Measurements from ENCODE around the gene RALGAPA1. TPM values are rescaled to one million over a fixed set of nuclear protein-coding genes. Genes with fewer than 3 reads are reported as not detected.
"Not testable (repeated sequence)": the region's sequence is repeated elsewhere in the genome, so short reads cannot be mapped to it uniquely, and the experiment has no call there.

RALGAPA1 gene
- total and polyA plus RNA-seq, 2 experiments from 2014 or later: 19.2 to 41.6 TPM

DNA sequence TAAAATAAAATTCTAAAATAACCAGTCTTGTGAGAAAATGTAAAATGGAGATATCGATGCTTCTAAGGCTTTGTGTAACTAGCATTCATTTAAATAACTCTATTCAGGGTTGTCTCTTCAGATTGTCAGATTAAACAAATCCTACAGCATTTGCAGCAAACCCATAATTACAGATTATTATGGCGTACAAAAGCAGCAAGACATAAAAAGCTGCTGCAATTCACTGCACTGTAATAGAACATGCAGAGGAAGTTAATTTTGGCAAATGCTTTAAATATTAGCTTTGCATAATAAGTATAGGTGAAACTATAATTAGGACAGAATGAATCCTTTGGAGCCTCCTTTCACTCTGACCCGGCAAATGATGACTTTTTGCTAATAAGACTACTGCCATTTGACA is 176.8 kb downstream of the RALGAPA1 start:
- Histone ChIP-seq H4K20me1 (ENCODE audit: insufficient read depth, poor library complexity, severe bottlenecking) (no peaks in the 10 kb centered on the region), H3K4me2 (no peak overlapping the region), H3K27ac (no peak overlapping the region), H3K79me2 (no peaks in the 10 kb centered on the region), H3K27me3 (no peaks in the 10 kb centered on the region), H3K9me3 (ENCODE audit: low read depth) (no peaks in the 10 kb centered on the region), H2AFZ (no peak overlapping the region), H3K4me3 (no peak overlapping the region), H3K4me1 (ENCODE audit: insufficient read depth) (no peaks in the 10 kb centered on the region), H3K36me3 (replicated peaks; ENCODE audit: insufficient read depth, low read depth) (no peaks in the 10 kb centered on the region), H3K9me2 (replicated peaks; ENCODE audit: insufficient read depth) (no peaks in the 10 kb centered on the region)
- no peak for DNase-seq (ENCODE audit: low spot score)
- WGBS (ENCODE audit: low lambda C conversion rate, missing lambda C conversion rate): 97% methylated on average over 3 of the region's 3 CpGs
- no peak for TF ChIP-seq EZH2phosphoT487 (IDR thresholded peaks at IDR 0.05; ENCODE audit: low read depth, severe bottlenecking, unreplicated experiment)
- no peak for TF ChIP-seq EZH2 (IDR thresholded peaks at IDR 0.05; ENCODE audit: borderline replicate concordance)
- TF ChIP-seq, protein P1, sequence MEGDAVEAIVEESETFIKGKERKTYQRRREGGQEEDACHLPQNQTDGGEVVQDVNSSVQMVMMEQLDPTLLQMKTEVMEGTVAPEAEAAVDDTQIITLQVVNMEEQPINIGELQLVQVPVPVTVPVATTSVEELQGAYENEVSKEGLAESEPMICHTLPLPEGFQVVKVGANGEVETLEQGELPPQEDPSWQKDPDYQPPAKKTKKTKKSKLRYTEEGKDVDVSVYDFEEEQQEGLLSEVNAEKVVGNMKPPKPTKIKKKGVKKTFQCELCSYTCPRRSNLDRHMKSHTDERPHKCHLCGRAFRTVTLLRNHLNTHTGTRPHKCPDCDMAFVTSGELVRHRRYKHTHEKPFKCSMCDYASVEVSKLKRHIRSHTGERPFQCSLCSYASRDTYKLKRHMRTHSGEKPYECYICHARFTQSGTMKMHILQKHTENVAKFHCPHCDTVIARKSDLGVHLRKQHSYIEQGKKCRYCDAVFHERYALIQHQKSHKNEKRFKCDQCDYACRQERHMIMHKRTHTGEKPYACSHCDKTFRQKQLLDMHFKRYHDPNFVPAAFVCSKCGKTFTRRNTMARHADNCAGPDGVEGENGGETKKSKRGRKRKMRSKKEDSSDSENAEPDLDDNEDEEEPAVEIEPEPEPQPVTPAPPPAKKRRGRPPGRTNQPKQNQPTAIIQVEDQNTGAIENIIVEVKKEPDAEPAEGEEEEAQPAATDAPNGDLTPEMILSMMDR (IDR thresholded peaks at IDR 0.05; ENCODE audit: poor library complexity): no peak

DNA sequence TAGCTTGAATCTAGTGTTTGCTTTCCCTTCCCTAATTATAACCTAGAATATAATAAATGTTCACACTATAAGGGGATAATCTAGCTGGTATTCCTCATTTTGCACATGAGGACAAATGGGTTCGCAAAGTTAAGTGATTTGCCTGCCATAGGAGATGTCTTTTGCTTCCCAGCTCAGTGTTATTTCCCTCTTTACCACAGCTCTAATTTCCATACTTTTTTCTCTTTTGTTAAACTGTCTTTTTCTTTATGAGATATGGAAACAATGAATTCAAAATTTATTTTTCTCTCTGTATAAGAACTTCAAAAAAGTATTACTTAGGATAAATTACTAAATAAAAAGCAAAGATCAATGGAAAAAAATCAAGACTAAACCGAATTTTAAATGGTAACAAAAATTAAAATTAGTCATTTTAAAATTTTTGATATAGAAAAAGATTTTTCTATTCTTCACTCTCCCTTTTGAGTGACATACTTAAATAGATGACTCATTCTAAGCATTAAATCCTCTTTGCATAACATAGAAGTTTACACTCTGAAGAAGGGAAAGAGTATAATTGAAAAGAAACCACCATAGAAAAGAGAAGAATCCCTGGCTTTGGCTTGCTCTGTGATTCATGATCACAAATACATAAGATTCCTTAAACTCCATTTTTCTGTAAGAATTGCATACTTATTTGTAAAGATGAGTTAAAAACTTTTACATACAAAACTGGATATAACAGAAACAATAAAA is 177.9 kb downstream of the RALGAPA1 start:
- Histone ChIP-seq H3K79me2 (no peaks in the 10 kb centered on the region), H3K9me3 (ENCODE audit: low read depth) (no peaks in the 10 kb centered on the region), H3K9me2 (replicated peaks; ENCODE audit: insufficient read depth) (no peaks in the 10 kb centered on the region), H4K20me1 (ENCODE audit: insufficient read depth, poor library complexity, severe bottlenecking) (no peaks in the 10 kb centered on the region), H3K27ac (no peak overlapping the region), H3K27me3 (no peaks in the 10 kb centered on the region), H3K4me2 (no peak overlapping the region), H3K4me1 (ENCODE audit: insufficient read depth) (no peaks in the 10 kb centered on the region), H3K36me3 (replicated peaks; ENCODE audit: insufficient read depth, low read depth) (no peaks in the 10 kb centered on the region), H2AFZ (no peak overlapping the region), H3K4me3 (no peak overlapping the region)
- WGBS (ENCODE audit: low lambda C conversion rate, missing lambda C conversion rate): 98% methylated on average over 2 of the region's 2 CpGs
- DNase-seq (ENCODE audit: low spot score): no peak
- no peak for TF ChIP-seq EZH2 (IDR thresholded peaks at IDR 0.05; ENCODE audit: borderline replicate concordance)
- no peak for TF ChIP-seq EZH2phosphoT487 (IDR thresholded peaks at IDR 0.05; ENCODE audit: low read depth, severe bottlenecking, unreplicated experiment)
- TF ChIP-seq, protein P1 (IDR thresholded peaks at IDR 0.05; ENCODE audit: poor library complexity): no peak

DNA sequence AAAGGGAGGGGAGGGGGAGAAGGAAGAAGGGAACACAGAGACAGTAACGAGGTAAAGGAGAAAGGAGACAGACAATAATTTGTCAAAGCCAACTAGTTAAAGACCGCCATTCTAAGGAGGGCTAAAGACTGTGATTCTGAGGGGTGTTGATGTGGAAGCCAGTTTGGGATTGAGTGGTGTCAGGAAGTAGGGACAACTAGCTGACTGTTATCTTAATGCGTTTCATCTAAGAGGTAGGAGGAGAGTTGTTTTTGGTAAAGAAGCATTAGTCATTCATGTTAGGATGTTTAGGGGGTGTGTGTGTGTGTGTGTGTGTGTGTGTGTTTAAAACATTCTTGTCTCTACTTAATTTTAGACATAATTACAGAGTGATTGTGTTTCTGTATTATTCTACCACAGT is 180.1 kb downstream of the RALGAPA1 start:
- H3K9me2 ChIP-seq (replicated peaks; ENCODE audit: insufficient read depth): no peaks in the 10 kb centered on the region
- H3K4me3 ChIP-seq: no peak overlapping the region
- no peaks in the 10 kb centered on the region for H3K79me2 ChIP-seq
- H2AFZ ChIP-seq: no peak overlapping the region
- no peaks in the 10 kb centered on the region for H4K20me1 ChIP-seq (ENCODE audit: insufficient read depth, poor library complexity, severe bottlenecking)
- H3K36me3 ChIP-seq (replicated peaks; ENCODE audit: insufficient read depth, low read depth): no peaks in the 10 kb centered on the region
- TF ChIP-seq EZH2 (IDR thresholded peaks at IDR 0.05; ENCODE audit: borderline replicate concordance) (no peak), EZH2phosphoT487 (IDR thresholded peaks at IDR 0.05; ENCODE audit: low read depth, severe bottlenecking, unreplicated experiment) (no peak)
- TF ChIP-seq, protein P1 (IDR thresholded peaks at IDR 0.05; ENCODE audit: poor library complexity): no peak
- H3K27me3 ChIP-seq: no peaks in the 10 kb centered on the region
- no peak overlapping the region for H3K27ac ChIP-seq
- no peaks in the 10 kb centered on the region for H3K9me3 ChIP-seq (ENCODE audit: low read depth)
- no peaks in the 10 kb centered on the region for H3K4me1 ChIP-seq (ENCODE audit: insufficient read depth)
- 66% methylated on average over 3 of the region's 3 CpGs for WGBS (ENCODE audit: low lambda C conversion rate, missing lambda C conversion rate)
- no peak overlapping the region for H3K4me2 ChIP-seq
- DNase-seq (ENCODE audit: low spot score): no peak

DNA sequence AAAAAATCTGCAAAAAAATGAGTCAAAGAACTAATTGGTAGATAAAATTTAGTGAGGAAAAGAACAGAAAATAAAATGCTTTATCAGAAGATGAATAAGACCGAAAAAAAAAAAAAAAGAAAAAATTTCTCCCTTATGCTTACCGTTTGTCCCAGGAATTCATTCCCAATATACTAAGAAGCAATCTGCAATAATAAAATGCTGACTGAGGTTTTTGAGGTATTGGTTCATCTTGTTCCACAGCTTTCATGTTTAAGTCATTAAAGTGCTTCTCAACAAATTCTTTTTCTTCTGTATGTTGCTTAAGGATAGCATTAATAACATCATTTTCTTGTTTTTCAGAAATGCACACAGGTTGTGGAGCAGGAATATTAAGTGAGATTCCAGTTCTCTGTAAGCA is 182.1 kb downstream of the RALGAPA1 start:
- not testable (repeated sequence) for H3K4me3 ChIP-seq; H3K79me2 ChIP-seq; H3K9me2 ChIP-seq (replicated peaks; ENCODE audit: insufficient read depth); H4K20me1 ChIP-seq (ENCODE audit: insufficient read depth, poor library complexity, severe bottlenecking); H2AFZ ChIP-seq; H3K4me1 ChIP-seq (ENCODE audit: insufficient read depth); H3K9me3 ChIP-seq (ENCODE audit: low read depth); H3K27me3 ChIP-seq; H3K36me3 ChIP-seq (replicated peaks; ENCODE audit: insufficient read depth, low read depth); H3K4me2 ChIP-seq; H3K27ac ChIP-seq; DNase-seq (ENCODE audit: low spot score)
- 86% methylated on average over 2 of the region's 2 CpGs for WGBS (ENCODE audit: low lambda C conversion rate, missing lambda C conversion rate)

DNA sequence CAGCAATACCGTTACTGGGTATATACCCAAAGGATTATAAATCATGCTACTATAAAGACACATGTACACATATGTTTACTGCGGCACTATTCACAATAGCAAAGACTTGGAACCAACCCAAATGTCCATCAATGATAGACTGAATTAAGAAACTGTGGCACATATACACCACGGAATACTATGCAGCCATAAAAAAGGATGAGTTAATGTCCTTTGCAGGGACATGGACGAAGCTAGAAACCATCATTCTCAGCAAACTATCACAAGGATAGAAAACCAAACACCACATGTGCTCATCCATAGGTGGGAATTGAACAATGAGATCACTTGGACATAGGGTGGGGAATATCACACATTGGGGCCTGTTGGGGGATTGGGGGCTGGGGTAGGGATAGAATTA is 187.1 kb downstream of the RALGAPA1 start:
- H3K27ac ChIP-seq; H3K9me3 ChIP-seq (ENCODE audit: low read depth); DNase-seq (ENCODE audit: low spot score); H3K9me2 ChIP-seq (replicated peaks; ENCODE audit: insufficient read depth); H3K4me2 ChIP-seq; H3K27me3 ChIP-seq; H4K20me1 ChIP-seq (ENCODE audit: insufficient read depth, poor library complexity, severe bottlenecking); H3K36me3 ChIP-seq (replicated peaks; ENCODE audit: insufficient read depth, low read depth); H3K4me1 ChIP-seq (ENCODE audit: insufficient read depth); H3K4me3 ChIP-seq; H2AFZ ChIP-seq; H3K79me2 ChIP-seq: not testable (repeated sequence)
- WGBS (ENCODE audit: low lambda C conversion rate, missing lambda C conversion rate): 100% methylated on average over 4 of the region's 4 CpGs

DNA sequence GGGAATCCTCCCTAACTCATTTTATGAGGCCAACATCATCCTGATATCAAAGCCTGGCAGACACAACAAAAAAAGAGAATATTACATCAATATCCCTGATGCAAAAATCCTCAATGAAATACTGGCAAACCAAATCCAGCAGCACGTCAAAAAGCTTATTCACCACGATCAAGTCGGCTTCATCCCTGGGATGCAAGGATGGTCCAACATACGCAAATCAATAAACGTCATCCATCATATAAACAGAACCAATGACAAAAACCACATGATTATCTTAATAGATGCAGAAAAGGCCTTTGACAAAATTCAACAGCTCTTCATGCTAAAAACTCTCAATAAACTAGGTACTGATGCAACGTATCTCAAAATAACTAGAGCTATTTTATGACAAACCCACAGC is 189.1 kb downstream of the RALGAPA1 start:
- not testable (repeated sequence) for H3K27ac ChIP-seq; H4K20me1 ChIP-seq (ENCODE audit: insufficient read depth, poor library complexity, severe bottlenecking); H3K27me3 ChIP-seq; H2AFZ ChIP-seq; H3K4me2 ChIP-seq; H3K36me3 ChIP-seq (replicated peaks; ENCODE audit: insufficient read depth, low read depth); H3K4me3 ChIP-seq; H3K4me1 ChIP-seq (ENCODE audit: insufficient read depth); H3K9me2 ChIP-seq (replicated peaks; ENCODE audit: insufficient read depth); DNase-seq (ENCODE audit: low spot score); H3K79me2 ChIP-seq; H3K9me3 ChIP-seq (ENCODE audit: low read depth)
- WGBS (ENCODE audit: low lambda C conversion rate, missing lambda C conversion rate): 90% methylated on average over 6 of the region's 6 CpGs

Data from hepatocyte (in vitro differentiated cells).